Heart right ventricle (tissue), 16 donors: ENCODE measurements around the gene WSB2. TPM values are rescaled to one million over a fixed set of nuclear protein-coding genes. Genes with fewer than 3 reads are reported as not detected.
A peak's percentile ranks its signal among the peaks of the same experiment; 100 is the strongest.

ENCODE experiments used
- ATAC-seq, 8 donors: fragments of 200-7000 bp; cut with Tn5 transposase; one replicate each; pipeline ENCODE4 v1.9.1; 2020; ENCODE audit warnings: mild to moderate bottlenecking in 8 of 8, moderate library complexity in 8 of 8, moderate number of reproducible peaks in 1 of 8
- DNase-seq, 2 donors: peaks; one replicate each; pipeline ENCODE4 v3.0.0-alpha.2; 2020
- H3K27ac ChIP-seq, 10 donors: fragments of 200-600 bp; sonication (generic) in 2 of 10; one replicate each; pipeline versions ENCODE4 v1.5.0 to v1.8.0; 2020 to 2022; ENCODE audit warnings: mild to moderate bottlenecking in 3 of 10
- H3K27me3 ChIP-seq, 7 donors: fragments of 200-600 bp; one replicate each; pipeline ENCODE4 v1.8.0; 2021 to 2022; ENCODE audit warnings: mild to moderate bottlenecking in 2 of 7
- H3K36me3 ChIP-seq, 9 donors: fragments of 200-600 bp; sonication (generic) in 1 of 9; one replicate each; pipeline versions ENCODE4 v1.5.0 to v1.8.0; 2020 to 2022; ENCODE audit warnings: mild to moderate bottlenecking in 2 of 9
- H3K4me1 ChIP-seq, 9 donors: fragments of 200-600 bp; sonication (generic) in 1 of 9; one replicate each; pipeline versions ENCODE4 v1.5.0 to v1.8.0; 2020 to 2022; ENCODE audit warnings: mild to moderate bottlenecking in 4 of 9
- H3K4me3 ChIP-seq, 10 donors: fragments of 200-600 bp; sonication (generic) in 2 of 10; one replicate each; pipeline versions ENCODE4 v1.5.0 to v1.8.0; 2020 to 2022; ENCODE audit warnings: mild to moderate bottlenecking in 7 of 10, moderate library complexity in 2 of 10
- H3K9me3 ChIP-seq, 11 donors: fragments of 200-600 bp in 10 of 11; sonication (generic) in 2 of 11; one replicate each; pipeline versions ENCODE4 v1.5.0 to v1.8.0; 2013 to 2022; ENCODE audit warnings: mild to moderate bottlenecking in 2 of 11, control low read depth in 1 of 11, moderate library complexity in 1 of 11
- CTCF ChIP-seq, 9 donors: fragments of 200-600 bp; sonication (generic) in 2 of 9; IDR thresholded peaks; one replicate each; pipeline versions ENCODE4 v1.5.0 to v1.8.0; 2021 to 2022; ENCODE audit warnings: antibody characterized with exemption in 9 of 9, mild to moderate bottlenecking in 5 of 9, moderate library complexity in 1 of 9
- WGBS, 2 donors: extraction: QIAGEN DNeasy Blood & Tissue Kit; methylation state at CpG; one replicate each; pipeline ENCODE4 v1.1.7; 2013; ENCODE audit warnings: inconsistent platforms in 1 of 2; 5-methylcytosine and 5-hydroxymethylcytosine counted together
- intact Hi-C, 10 donors: fragments of 100-400 bp; cut with DNase I; formaldehyde crosslinking; loops; one replicate each; pipeline versions ENCODE4 v1.11.1 to v1.14.2; 2022
- polyA plus RNA-seq, 2 donors: library from polyadenylated mRNA; stranded (reverse); fragments of 200-250 nt; gene quantifications; one replicate each; pipeline ENCODE4 v1.2.3, GENCODE V29; 2013
- total RNA-seq, 10 donors: library from RNA; stranded (reverse); fragmentation: NEBNext Ultra II Directional in 3 of 10; extraction: Animal tissue kit (Norgen Biotek cat#: 25700) in 3 of 10; gene quantifications; one replicate each; pipeline versions ENCODE4 v1.2.1 to v1.2.4, GENCODE V29; 2021 to 2023
- donor health status: Arrhythmogenic right ventricular cardiomyopathy.
- donor health status: ischemic (EF 13 %, LVEDD 7.1; RV severe dilation, severe dysfunction).
- donor health status: healthy with polysubstance abuse.
- donor health status: DM: no; HTN: yes; CAD: no.
- donor health status: DM: no; HTN: no; CAD: no.
- donor health status: ischemic (EF 25% LVEDD 6.9; RV normal size, moderate dysfunction).
- donor health status: ischemic (EF 25% LVEDD 5.7; RV mildly dilated, moderate dysfunction).
- donor health status: healthy.
- donor health status: DM: yes; HTN: yes; CAD: no.
- donor health status: Ischemic cardiomyopathy.
- donor health status: ischemic (EF 35%, LVEDD 5.7; RV mildly dilated, moderate dysfunction).
- donor health status: nonischemic (EF 11% LVEDD 7.7; RV severe dilation, severe dysfunction).
- donor health status: DM: yes; HTN: yes; CAD: no.
- donor health status: PGD.
- donor health status: ischemic (EF 29% LVEDD 5.4; RV normal size, mild dysfunction).
- donor health status: nonischemic (EF 23%, LVEDD 6.1; RV moderate dilation, normal function).

Gene WSB2
- total and polyA plus RNA-seq, 12 donors: 52.2 to 125 (median 97.3) TPM

GRCh38 chr12:118058881-118059280, 2.1 kb downstream of the WSB2 start:
- intact Hi-C loops: no loop called here
- ATAC-seq: no peak
- TF ChIP-seq CTCF (IDR thresholded peaks at IDR 0.05): no peak
- no peak for DNase-seq
- H3K4me1 ChIP-seq: peaks cover 4 to 81% (median 55%) of the 10 kb centered on the region in 9 donors
- 88 to 91% methylated on average over 8 of the region's 8 CpGs for WGBS, 2 donors
- peak overlapping the region in 9 of 10 donors; percentile 93 to 99 (median 99) for H3K27ac ChIP-seq
- H3K4me3 ChIP-seq: peak overlapping the region in 1 of 10 donors; percentile 71
- no peaks in the 10 kb centered on the region for H3K9me3 ChIP-seq
- H3K27me3 ChIP-seq: no peaks in the 10 kb centered on the region
- peaks cover 0 to under 1% (median 0%) of the 10 kb centered on the region in 9 donors for H3K36me3 ChIP-seq

GRCh38 chr12:118058227-118058626, 2.8 kb downstream of the WSB2 start:
- 95 to 97% methylated on average over 7 of the region's 7 CpGs for WGBS, 2 donors
- Histone ChIP-seq H3K27me3 (no peaks in the 10 kb centered on the region), H3K9me3 (no peaks in the 10 kb centered on the region), H3K4me1 (peaks cover 4 to 81% (median 55%) of the 10 kb centered on the region in 9 donors), H3K36me3 (peaks cover 0 to 5% (median 0%) of the 10 kb centered on the region in 9 donors), H3K4me3 (no peak overlapping the region), H3K27ac (peak overlapping the region in 3 of 10 donors; percentile 72 to 99 (median 99))
- no peak for ATAC-seq
- no peak for TF ChIP-seq CTCF (IDR thresholded peaks at IDR 0.05)
- intact Hi-C loops: no loop called here
- DNase-seq: no peak

- Histone ChIP-seq H3K27ac (peak overlapping the region; percentile 5 to 99 (median 58)), H3K9me3 (no peaks in the 10 kb centered on the region), H3K4me1 (peaks cover 9 to 90% (median 68%) of the 10 kb centered on the region in 9 donors), H3K4me3 (no peak overlapping the region), H3K36me3 (peaks cover 0 to 19% (median 6%) of the 10 kb centered on the region in 9 donors), H3K27me3 (no peaks in the 10 kb centered on the region)
- intact Hi-C loops: no loop called here
- WGBS, 2 donors: 70 to 71% methylated on average over 13 of the region's 13 CpGs
- DNase-seq: no peak
- TF ChIP-seq CTCF (IDR thresholded peaks at IDR 0.05): no peak
- ATAC-seq: no peak
These were observed 4.9 kb downstream of the WSB2 start for GRCh38 chr12:118055865-118056773.

GRCh38 chr12:118055144-118055557, 5.8 kb downstream of the WSB2 start:
- peak overlapping the region in 8 of 10 donors; percentile 14 to 99 (median 52) for H3K27ac ChIP-seq
- H3K9me3 ChIP-seq: no peaks in the 10 kb centered on the region
- ATAC-seq (peak in 1 of 8 donors; percentile 16), DNase-seq (peak; percentile 30 to 49)
- TF ChIP-seq CTCF (IDR thresholded peaks at IDR 0.05): peak; percentile 28 to 71 (median 62)
- H3K27me3 ChIP-seq: no peaks in the 10 kb centered on the region
- WGBS, 2 donors: 56 to 65% methylated on average over 2 of the region's 2 CpGs
- H3K4me1 ChIP-seq: peaks cover 9 to 92% (median 66%) of the 10 kb centered on the region in 9 donors
- intact Hi-C loops: no loop called here
- H3K36me3 ChIP-seq: peaks cover 0 to 28% (median 12%) of the 10 kb centered on the region in 9 donors
- H3K4me3 ChIP-seq: no peak overlapping the region
